Fibroblast of lung (primary cell): Measurements from ENCODE around the gene D2HGDH. TPM values are rescaled to one million over a fixed set of nuclear protein-coding genes. Genes with fewer than 3 reads are reported as not detected.

Source experiments
- DNase-seq, 2 donors: peaks; one replicate each; pipeline versions ENCODE4 v3.0.0 to v3.0.0-alpha.2; 2010; ENCODE audit warnings: low read depth in 2 of 2
- H2AFZ ChIP-seq: 2 replicates; pipeline ENCODE4 v1.5.1; 2012; ENCODE audit warnings: low read length, control low read depth, inconsistent platforms
- H3K27ac ChIP-seq: 2 replicates; pipeline ENCODE4 v1.5.1; 2011; ENCODE audit warnings: low read length, control low read depth; ENCODE audit not compliant: insufficient read depth
- H3K27me3 ChIP-seq: 2 replicates; pipeline ENCODE4 v1.5.1; 2011; ENCODE audit warnings: mild to moderate bottlenecking, low read length; ENCODE audit not compliant: control insufficient read depth, insufficient read depth
- H3K36me3 ChIP-seq: 2 replicates; pipeline ENCODE4 v1.5.1; 2011; ENCODE audit warnings: low read length; ENCODE audit not compliant: control insufficient read depth, insufficient read depth
- H3K4me1 ChIP-seq: 2 replicates; pipeline ENCODE4 v1.5.1; 2011; ENCODE audit warnings: low read length; ENCODE audit not compliant: control insufficient read depth, insufficient read depth; ENCODE audit errors: extremely low read depth
- H3K4me2 ChIP-seq: 2 replicates; pipeline ENCODE4 v1.5.1; 2011; ENCODE audit warnings: low read length, control low read depth; ENCODE audit not compliant: insufficient read depth; ENCODE audit errors: extremely low read depth
- H3K4me3 ChIP-seq, 4 experiments: fragments of 200-600 bp in 1 of 4; sonication (generic) in 1 of 4; replicated peaks in 1 of 4; 2 replicates each; pipeline ENCODE4 v1.5.1; 2011 to 2016; ENCODE audit warnings: low read length in 4 of 4, low read depth in 3 of 4, mild to moderate bottlenecking in 3 of 4, control low read depth in 2 of 4, inconsistent platforms in 1 of 4, mixed read lengths in 1 of 4; ENCODE audit not compliant: insufficient read depth in 1 of 4; ENCODE audit errors: control extremely low read depth in 1 of 4
- H3K79me2 ChIP-seq: 2 replicates; pipeline ENCODE4 v1.5.1; 2012; ENCODE audit warnings: mild to moderate bottlenecking, low read length, inconsistent platforms; ENCODE audit not compliant: control insufficient read depth, insufficient read depth
- H3K9ac ChIP-seq: 2 replicates; pipeline ENCODE4 v1.5.1; 2011; ENCODE audit warnings: mild to moderate bottlenecking, low read length, control low read depth; ENCODE audit not compliant: insufficient read depth
- H3K9me3 ChIP-seq: 2 replicates; pipeline ENCODE4 v1.5.1; 2012; ENCODE audit warnings: low read depth, low read length; ENCODE audit not compliant: control insufficient read depth, insufficient read depth
- H4K20me1 ChIP-seq: 2 replicates; pipeline ENCODE4 v1.5.1; 2011; ENCODE audit warnings: low read length; ENCODE audit not compliant: control insufficient read depth, insufficient read depth; ENCODE audit errors: extremely low read depth
- EZH2 ChIP-seq: IDR thresholded peaks from 2 replicates; pipeline ENCODE4 v1.5.1; 2012; ENCODE audit warnings: low read length, control low read depth, mild to moderate bottlenecking; ENCODE audit errors: missing control alignments
- polyA plus RNA-seq, 2 donors: library from polyadenylated mRNA; depleted of rRNA in 1 of 2; stranded (reverse) in 1 of 2; unstranded in 1 of 2; fragments of >200 nt; gene quantifications; 2 replicates each; pipeline ENCODE4 v1.2.1, GENCODE V29; 2011 to 2012; ENCODE audit warnings: missing spikeins in 1 of 2
- total RNA-seq: library from RNA; depleted of rRNA; stranded (reverse); fragments of >200 nt; gene quantifications from 2 replicates; pipeline ENCODE4 v1.2.1, GENCODE V29; 2014
- TF ChIP-seq, protein P1 (sequence below), 2 donors: IDR thresholded peaks in 1 of 2; conservative IDR thresholded peaks in 1 of 2; 1 replicate in 1 of 2; 2 replicates in 1 of 2; pipeline ENCODE4 v1.5.1; 2011 to 2012; ENCODE audit warnings: low read length in 2 of 2, control low read depth in 1 of 2, inconsistent platforms in 1 of 2, low read depth in 1 of 2, mild to moderate bottlenecking in 1 of 2

Gene D2HGDH
- total and polyA plus RNA-seq, 2 donors (not counting 1 experiment from before 2014, with no cell fraction given): 5.7 to 28.4 TPM

- Histone ChIP-seq H3K27ac (no peak overlapping the region), H3K4me3 (peak overlapping the region; percentile 29 to 60 (median 44)), H3K4me2 (peak overlapping the region; percentile 59), H3K9me3 (no peaks in the 10 kb centered on the region), H2AFZ (peak overlapping the region; percentile 82), H3K27me3 (no peaks in the 10 kb centered on the region), H3K36me3 (no peaks in the 10 kb centered on the region), H3K9ac (peak overlapping the region; percentile 16), H4K20me1 (no peaks in the 10 kb centered on the region), H3K79me2 (no peaks in the 10 kb centered on the region), H3K4me1 (no peaks in the 10 kb centered on the region)
- TF ChIP-seq EZH2: no peak
- TF ChIP-seq, protein P1, sequence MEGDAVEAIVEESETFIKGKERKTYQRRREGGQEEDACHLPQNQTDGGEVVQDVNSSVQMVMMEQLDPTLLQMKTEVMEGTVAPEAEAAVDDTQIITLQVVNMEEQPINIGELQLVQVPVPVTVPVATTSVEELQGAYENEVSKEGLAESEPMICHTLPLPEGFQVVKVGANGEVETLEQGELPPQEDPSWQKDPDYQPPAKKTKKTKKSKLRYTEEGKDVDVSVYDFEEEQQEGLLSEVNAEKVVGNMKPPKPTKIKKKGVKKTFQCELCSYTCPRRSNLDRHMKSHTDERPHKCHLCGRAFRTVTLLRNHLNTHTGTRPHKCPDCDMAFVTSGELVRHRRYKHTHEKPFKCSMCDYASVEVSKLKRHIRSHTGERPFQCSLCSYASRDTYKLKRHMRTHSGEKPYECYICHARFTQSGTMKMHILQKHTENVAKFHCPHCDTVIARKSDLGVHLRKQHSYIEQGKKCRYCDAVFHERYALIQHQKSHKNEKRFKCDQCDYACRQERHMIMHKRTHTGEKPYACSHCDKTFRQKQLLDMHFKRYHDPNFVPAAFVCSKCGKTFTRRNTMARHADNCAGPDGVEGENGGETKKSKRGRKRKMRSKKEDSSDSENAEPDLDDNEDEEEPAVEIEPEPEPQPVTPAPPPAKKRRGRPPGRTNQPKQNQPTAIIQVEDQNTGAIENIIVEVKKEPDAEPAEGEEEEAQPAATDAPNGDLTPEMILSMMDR (conservative IDR thresholded peaks at IDR 0.05 in 1 of 2, IDR thresholded peaks at IDR 0.05 in 1 of 2; ENCODE audit: low read depth in 1 of 2, low read length in 2 of 2): peak in 1 of 2 donors; percentile 10
- no peak for DNase-seq
These were observed 293 bp upstream of the D2HGDH start for GRCh38 chr2:241734208-241734466.

GRCh38 chr2:241736111-241736510, 1.7 kb downstream of the D2HGDH start:
- no peak overlapping the region for H3K9ac ChIP-seq
- no peak overlapping the region for H3K4me3 ChIP-seq
- no peak overlapping the region for H2AFZ ChIP-seq
- no peak for DNase-seq
- no peaks in the 10 kb centered on the region for H3K79me2 ChIP-seq
- no peak overlapping the region for H3K4me2 ChIP-seq
- H3K36me3 ChIP-seq: no peaks in the 10 kb centered on the region
- no peak for TF ChIP-seq EZH2
- TF ChIP-seq, protein P1 (conservative IDR thresholded peaks at IDR 0.05 in 1 of 2, IDR thresholded peaks at IDR 0.05 in 1 of 2; ENCODE audit: low read depth in 1 of 2, low read length in 2 of 2): no peak
- H3K27me3 ChIP-seq: no peaks in the 10 kb centered on the region
- H3K27ac ChIP-seq: no peak overlapping the region
- no peaks in the 10 kb centered on the region for H4K20me1 ChIP-seq
- no peaks in the 10 kb centered on the region for H3K9me3 ChIP-seq
- H3K4me1 ChIP-seq: no peaks in the 10 kb centered on the region

DNA sequence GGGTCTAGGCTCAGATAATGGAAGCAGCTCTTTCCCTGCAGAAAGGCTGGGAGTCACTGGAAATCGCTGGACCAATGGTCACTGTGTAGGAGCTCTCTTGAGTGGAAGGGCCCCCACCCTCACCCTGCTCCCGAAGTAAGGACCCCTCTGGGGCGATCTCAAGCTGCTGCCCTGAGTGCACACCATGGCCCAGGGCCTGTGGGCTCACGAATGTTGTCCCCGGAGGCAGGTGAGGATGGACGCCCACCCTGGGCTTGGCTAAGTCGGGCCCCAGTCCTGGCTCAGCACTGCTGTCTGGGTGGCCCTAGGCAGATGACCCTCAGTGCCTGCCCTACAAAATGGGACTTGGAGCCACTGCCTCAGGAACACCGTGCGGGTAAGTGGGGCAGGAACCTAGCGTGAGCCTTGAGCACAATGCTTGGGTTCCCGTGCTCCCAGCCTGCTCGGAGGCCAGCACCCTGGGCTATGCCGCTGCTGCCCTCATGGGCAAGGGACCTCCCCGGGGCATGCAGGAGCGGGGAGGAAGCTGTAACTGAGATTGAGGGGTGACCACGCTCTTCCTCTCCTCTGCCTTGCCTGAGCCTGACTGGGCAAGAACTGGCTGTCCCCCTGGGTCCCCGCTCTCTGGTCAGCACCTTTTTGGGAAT, 3.7 kb downstream of the D2HGDH start:
- TF ChIP-seq EZH2: no peak
- TF ChIP-seq, protein P1 (conservative IDR thresholded peaks at IDR 0.05 in 1 of 2, IDR thresholded peaks at IDR 0.05 in 1 of 2; ENCODE audit: low read depth in 1 of 2, low read length in 2 of 2): no peak
- DNase-seq: no peak
- Histone ChIP-seq H3K9me3 (no peaks in the 10 kb centered on the region), H3K36me3 (no peaks in the 10 kb centered on the region), H3K27ac (no peak overlapping the region), H3K79me2 (no peaks in the 10 kb centered on the region), H3K27me3 (no peaks in the 10 kb centered on the region), H3K4me1 (no peaks in the 10 kb centered on the region), H2AFZ (no peak overlapping the region), H3K9ac (no peak overlapping the region), H3K4me3 (no peak overlapping the region), H4K20me1 (no peaks in the 10 kb centered on the region), H3K4me2 (no peak overlapping the region)
